ENCODE data around the gene C1orf159. TPM values are rescaled to one million over a fixed set of nuclear protein-coding genes. Genes with fewer than 3 reads are reported as not detected.
A peak's percentile ranks its signal among the peaks of the same experiment; 100 is the strongest.

Gene C1orf159
- total and polyA plus RNA-seq, 9 of the 15 experiments (the other 6 are each of a cell fraction or from before 2014, with no cell fraction given), result 0.28 to 54.9 (median 10.6) TPM

GRCh38 chr1:1033009-1033587 lies 82.8 kb downstream of the C1orf159 start (continued):
- TF ChIP-seq, protein P1, sequence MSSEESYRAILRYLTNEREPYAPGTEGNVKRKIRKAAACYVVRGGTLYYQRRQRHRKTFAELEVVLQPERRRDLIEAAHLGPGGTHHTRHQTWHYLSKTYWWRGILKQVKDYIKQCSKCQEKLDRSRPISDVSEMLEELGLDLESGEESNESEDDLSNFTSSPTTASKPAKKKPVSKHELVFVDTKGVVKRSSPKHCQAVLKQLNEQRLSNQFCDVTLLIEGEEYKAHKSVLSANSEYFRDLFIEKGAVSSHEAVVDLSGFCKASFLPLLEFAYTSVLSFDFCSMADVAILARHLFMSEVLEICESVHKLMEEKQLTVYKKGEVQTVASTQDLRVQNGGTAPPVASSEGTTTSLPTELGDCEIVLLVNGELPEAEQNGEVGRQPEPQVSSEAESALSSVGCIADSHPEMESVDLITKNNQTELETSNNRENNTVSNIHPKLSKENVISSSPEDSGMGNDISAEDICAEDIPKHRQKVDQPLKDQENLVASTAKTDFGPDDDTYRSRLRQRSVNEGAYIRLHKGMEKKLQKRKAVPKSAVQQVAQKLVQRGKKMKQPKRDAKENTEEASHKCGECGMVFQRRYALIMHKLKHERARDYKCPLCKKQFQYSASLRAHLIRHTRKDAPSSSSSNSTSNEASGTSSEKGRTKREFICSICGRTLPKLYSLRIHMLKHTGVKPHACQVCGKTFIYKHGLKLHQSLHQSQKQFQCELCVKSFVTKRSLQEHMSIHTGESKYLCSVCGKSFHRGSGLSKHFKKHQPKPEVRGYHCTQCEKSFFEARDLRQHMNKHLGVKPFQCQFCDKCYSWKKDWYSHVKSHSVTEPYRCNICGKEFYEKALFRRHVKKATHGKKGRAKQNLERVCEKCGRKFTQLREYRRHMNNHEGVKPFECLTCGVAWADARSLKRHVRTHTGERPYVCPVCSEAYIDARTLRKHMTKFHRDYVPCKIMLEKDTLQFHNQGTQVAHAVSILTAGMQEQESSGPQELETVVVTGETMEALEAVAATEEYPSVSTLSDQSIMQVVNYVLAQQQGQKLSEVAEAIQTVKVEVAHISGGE (CRISPR knock-in tag; IDR thresholded peaks at IDR 0.05), result no peak
- no peak for TF ChIP-seq ZNF57 (CRISPR knock-in tag; IDR thresholded peaks at IDR 0.05)
- TF ChIP-seq PTTG1 (tag; IDR thresholded peaks at IDR 0.05; ENCODE audit: low read depth), result no peak
- peak; percentile 87; the same call in 1 of the 2 replicates for TF ChIP-seq GATAD2B (IDR thresholded peaks at IDR 0.05; ENCODE audit: borderline replicate concordance)
- TF ChIP-seq, protein P2, sequence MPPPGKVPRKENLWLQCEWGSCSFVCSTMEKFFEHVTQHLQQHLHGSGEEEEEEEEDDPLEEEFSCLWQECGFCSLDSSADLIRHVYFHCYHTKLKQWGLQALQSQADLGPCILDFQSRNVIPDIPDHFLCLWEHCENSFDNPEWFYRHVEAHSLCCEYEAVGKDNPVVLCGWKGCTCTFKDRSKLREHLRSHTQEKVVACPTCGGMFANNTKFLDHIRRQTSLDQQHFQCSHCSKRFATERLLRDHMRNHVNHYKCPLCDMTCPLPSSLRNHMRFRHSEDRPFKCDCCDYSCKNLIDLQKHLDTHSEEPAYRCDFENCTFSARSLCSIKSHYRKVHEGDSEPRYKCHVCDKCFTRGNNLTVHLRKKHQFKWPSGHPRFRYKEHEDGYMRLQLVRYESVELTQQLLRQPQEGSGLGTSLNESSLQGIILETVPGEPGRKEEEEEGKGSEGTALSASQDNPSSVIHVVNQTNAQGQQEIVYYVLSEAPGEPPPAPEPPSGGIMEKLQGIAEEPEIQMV (tag; conservative IDR thresholded peaks at IDR 0.05; ENCODE audit: low read depth), result peak; percentile 36; the same call in 1 of the 2 replicates
- no peak for TF ChIP-seq RBM17 (IDR thresholded peaks at IDR 0.05; ENCODE audit: borderline replicate concordance, low read depth, low read length)
- no peak for TF ChIP-seq SMAD1 (IDR thresholded peaks at IDR 0.05; ENCODE audit: low read depth, low read length, partially characterized antibody)
- TF ChIP-seq, protein P3, sequence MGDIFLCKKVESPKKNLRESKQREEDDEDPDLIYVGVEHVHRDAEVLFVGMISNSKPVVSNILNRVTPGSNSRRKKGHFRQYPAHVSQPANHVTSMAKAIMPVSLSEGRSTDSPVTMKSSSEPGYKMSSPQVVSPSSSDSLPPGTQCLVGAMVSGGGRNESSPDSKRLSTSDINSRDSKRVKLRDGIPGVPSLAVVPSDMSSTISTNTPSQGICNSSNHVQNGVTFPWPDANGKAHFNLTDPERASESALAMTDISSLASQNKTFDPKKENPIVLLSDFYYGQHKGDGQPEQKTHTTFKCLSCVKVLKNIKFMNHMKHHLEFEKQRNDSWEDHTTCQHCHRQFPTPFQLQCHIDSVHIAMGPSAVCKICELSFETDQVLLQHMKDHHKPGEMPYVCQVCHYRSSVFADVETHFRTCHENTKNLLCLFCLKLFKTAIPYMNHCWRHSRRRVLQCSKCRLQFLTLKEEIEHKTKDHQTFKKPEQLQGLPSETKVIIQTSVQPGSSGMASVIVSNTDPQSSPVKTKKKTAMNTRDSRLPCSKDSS (IDR thresholded peaks at IDR 0.05; ENCODE audit: low read depth, partially characterized antibody), result no peak
- TF ChIP-seq CGGBP1 (CRISPR knock-in tag; IDR thresholded peaks at IDR 0.05), result no peak
- TF ChIP-seq DIDO1 (tag; IDR thresholded peaks at IDR 0.05; ENCODE audit: low read depth), result no peak
- no peak; the same call in none of the 2 replicates for TF ChIP-seq ZFX (CRISPR knock-in tag; IDR thresholded peaks at IDR 0.05)
- no peak for TF ChIP-seq CBFA2T3 (IDR thresholded peaks at IDR 0.05)
- TF ChIP-seq CTBP1 (IDR thresholded peaks at IDR 0.05; ENCODE audit: borderline replicate concordance), result peak; percentile 83; the same call in 1 of the 2 replicates
